GM21447 (cell line): Measurements from ENCODE around the gene MACROD1.

Experiments
- ATAC-seq: cut with Tn5 transposase; IDR thresholded peaks from one replicate; pipeline ENCODE4 v1.9.1; 2021; ENCODE audit not compliant: unreplicated experiment

MACROD1 gene

DNA sequence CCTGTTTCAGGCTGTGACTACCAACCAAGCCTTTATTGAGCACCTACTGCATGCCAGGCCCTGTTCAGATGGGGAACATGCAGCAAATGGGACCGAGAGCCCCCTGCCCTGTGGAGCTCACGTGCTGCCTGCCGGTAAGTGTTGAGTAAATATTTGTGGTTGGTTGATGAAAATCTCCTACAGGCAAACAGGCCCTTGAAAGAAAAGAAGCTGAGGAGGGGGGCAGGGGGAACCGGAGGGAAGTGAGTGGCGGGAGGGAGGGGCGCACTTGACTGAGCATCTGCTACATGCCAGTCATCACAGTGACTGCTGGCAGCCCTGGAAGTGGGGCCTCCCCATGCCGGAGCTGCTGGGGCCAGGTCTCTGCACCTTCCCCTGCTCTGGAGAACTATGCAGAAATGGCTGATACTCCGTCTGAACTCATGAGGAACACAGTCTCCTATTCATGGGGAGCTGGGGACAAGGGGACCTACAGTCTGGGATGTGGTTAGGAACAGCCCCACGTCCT, 34.2 kb downstream of the MACROD1 start:
- ATAC-seq = no peak

DNA sequence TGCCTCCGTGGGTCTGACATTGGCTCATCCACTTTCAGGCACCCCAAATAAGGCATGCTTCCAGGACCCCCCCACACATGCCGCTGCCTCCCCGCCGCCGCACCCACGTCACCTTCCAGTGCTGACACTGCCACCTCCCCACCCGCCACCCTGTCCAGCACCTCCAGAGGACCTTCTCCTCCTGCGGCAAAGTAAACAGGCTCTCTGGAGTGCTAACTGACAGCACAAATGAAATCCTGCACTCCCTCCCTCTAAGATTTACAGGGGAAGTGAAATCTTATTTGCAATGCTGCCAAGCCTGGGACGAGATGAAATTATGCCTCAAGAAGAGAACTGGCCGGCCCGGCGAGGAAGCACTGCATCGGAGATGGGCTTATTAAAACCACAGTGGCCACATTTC, 35.3 kb downstream of the MACROD1 start:
- ATAC-seq = no peak

DNA sequence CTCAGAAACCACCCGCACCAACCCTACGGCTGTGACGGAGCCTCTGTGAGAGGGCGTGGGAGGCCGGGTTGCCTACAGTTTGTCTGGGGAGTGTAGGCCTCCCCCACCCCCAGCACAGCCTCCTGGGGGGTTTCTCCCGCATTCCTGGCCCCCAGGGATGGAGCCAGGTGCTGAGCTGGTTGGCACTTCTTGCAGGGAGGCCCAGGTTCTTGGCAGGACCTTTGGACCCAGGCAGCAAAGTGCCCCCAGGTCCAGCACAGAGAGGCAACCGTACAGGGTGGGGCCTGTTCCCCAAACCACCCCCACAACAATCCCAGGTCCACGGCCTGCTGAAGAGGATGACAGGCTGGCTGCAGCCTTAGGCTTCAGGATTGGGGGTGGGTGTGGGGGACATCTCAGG, 36.5 kb downstream of the MACROD1 start:
- no peak for ATAC-seq

DNA sequence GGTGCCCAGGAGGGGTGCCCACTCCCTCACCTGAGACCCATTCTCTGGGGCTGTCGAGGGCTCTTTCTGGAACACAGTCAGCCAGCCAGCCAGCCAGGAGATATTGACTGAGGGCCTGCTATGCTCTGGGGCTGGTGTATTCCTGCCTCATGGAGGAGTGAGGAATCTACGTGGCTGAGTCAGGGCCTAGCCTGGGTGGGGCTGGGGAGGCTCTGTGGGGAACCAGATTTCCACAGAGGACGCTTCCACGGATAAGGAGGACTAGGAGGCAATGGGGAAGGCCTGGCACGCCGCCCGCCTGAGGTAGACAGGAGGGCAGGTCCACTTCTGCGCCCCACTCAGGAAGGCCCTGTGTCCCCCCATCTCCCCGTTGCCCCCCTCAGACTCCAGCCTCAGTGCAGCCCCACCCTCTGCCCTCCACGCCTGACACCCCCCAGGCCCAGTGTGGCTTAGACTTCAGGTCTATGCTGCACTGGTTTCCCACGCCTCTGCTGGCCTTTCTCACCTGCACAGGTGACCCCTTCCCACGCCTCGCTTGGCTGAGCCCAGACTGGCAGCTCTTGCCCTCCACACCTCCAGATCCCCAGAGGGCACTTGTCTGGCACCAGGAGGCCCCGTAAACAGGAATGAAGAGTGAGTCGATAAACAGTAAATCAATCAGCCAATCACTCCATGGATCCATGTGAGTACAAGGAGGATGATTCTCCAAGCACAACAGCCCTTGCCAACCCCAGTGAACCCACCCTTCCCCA, 37.5 kb downstream of the MACROD1 start:
- ATAC-seq = no peak

DNA sequence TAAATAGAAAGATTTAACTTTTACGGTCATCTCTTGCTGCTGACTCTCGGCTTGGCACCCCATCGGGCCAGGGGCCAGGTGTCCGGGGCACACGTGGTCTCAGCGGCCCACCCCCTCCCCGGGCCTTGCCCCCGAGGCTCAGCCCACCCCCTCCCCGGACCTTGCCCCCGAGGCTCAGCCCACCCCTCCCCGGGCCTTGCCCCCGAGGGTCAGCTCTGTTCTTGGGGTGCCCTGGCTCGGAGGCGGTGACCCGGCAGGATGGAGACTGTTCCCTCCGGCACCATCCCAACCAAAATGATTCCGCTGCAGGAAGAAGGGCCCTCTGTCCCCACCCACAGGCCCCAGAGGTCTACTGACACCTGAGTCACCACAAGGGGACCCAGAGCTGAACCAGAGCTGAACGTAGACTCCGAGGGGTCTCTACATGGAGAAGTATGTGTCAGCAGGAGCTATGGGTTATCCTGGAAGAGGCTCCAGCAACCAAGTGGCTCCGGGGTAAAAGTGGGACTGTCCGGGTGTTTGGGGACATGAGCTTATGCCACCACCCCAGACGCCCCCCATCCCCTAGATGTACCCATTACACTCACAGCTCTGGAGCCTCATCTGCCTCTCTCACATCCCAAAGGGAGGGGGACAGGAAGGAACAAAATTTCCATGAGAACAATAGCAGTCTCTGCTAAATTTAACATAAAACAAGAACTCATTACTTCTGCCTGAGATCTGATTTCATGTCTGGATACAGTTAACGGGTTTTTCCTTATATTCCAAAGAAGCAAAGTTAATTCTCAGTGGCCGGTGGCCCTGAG, 38.4 kb downstream of the MACROD1 start:
- ATAC-seq = no peak

DNA sequence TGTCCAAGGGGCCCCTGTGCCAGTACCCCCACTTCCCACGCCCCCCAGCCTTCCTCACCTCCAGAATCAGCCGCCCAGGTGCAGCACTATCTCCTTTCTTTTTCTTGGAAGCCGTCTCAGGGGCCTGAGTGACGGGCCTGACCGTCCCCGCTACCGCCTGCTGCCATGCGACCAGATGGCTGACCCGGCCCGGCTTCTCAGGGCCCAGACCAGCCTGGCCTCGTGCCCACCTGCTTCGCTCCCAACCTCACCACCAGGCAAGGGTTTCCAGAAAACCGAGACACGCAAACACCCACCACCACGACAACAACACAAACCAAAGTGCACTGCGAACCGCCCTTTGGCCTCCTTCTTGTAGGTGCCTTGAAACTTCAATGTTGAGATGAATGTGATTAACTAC, 39.1 kb downstream of the MACROD1 start:
- no peak for ATAC-seq

DNA sequence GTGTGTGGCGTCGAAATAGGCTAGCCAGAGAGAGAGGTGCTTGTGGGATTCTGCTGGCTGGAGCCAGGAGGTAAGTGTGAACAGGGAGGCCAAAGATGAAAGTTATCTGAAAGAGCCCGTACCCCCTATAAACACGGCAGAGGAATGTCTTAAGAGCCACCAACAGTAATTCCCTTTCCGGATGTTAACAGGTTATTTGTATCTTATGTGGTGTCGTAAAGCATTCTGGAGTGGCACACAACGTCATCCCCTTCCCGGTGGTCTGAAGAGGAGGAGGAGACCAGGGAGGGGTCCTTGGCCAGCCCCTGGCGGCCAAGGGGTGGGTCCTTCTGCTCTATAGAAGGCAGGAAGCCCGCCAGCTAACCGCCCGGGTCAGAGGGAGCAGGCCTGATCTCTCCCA, 39.5 kb downstream of the MACROD1 start:
- no peak for ATAC-seq

DNA sequence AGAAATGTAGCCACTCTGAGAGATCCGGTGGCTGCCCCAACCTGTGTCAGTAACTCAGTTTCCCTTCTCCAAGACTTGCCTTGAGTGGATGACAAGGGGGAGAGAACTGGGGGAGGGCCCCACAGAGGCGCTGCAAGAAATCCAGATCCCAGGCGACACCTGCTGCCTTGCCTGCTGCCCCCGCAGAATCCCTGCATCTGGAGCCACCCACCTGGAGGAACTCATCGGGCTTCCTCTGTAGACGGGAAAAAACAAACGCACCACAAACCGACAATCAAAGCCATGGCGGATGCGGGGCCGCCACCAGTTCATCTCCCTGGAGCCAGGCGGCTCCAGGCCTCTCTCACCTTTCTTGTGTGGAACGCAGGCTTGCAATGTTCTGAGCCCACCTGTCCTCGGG, 40.2 kb downstream of the MACROD1 start:
- no peak for ATAC-seq

DNA sequence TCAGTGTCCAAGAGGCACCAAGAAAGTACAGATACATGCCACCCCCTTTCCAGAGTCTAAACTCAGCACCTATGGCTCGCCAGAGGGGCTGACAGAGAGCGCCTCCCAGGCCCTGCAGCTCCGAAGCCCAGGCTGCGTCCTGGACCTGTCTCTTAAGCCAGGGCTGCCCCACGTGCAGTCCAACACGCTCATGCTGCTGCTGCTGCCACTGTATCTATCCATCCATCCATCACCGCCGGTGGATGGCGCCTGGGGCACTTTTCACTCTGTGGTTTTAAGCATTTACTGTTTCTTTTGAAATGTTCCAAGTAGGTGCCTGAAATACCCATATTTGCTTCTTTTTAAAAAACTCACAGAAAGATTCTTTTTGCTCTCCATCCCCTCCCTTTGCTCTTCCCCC, 41.8 kb downstream of the MACROD1 start:
- no peak for ATAC-seq

DNA sequence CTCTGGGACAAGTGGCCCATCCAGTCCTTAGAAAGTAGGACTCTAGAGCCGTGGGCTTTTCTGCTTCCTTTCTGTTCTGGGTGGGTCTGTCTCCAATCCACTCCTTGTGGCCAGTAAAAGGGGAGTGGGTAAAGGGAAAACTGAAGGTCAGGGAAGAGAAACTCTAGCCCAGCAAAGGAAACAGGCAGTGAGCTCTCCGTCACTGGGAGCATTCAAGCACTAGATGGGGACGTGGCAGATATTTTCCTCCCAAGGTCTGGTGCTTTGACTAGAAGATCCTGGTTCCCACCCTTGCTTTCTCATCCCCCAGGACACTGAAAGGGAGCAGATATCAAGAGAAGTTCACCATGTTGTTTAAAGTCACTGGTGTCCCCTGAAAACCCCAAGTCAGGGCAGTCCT, 42.2 kb downstream of the MACROD1 start:
- no peak for ATAC-seq

DNA sequence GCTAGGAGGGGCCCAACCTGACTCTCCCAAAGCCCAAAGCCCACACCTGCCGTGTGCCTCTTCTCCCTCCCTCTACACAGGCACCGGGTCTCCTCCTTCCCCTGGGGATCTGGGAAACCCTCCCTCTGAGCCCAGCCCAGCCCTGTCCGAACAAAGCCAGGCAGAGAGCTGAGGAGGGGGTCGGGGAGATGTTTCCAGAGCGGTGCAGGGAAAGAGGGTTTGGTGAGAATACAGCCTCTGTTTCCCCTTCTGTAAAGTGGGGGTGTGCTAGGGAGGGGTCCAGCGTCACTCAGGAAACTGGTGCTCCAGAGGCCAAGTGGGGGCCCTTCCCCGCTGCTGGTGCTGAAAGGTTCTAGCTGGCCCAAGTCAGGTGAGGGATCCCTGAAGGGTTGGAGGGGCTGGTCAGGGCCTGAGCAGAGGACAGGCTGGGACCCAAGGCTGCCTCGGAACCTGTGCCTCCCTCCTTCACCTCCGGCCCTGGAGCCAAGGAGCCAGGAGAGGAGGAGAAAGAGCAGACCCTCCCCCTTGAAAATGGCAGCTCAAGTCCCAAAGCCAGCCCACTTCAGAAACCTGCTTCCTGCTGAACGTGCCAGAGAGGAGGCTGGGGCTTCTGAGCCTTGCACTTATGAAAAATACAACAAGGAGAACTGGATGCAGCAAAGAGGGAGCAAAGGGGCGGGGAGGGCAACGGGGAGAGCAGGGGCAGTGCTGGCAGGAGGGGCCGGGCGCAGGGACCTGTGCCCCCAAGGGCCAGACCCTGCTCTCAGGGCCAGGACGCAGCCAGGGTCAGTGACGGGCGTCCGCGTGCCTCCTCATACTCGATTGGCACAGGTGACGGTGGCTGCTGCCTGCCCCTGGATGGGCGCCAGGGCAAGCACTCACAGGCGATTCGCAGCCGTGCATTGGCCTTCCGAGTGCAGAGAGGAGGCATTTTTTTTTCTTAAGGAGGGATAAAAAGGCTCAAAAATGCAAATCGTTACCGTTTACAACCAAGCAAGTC, 43.2 kb downstream of the MACROD1 start:
- ATAC-seq = no peak

DNA sequence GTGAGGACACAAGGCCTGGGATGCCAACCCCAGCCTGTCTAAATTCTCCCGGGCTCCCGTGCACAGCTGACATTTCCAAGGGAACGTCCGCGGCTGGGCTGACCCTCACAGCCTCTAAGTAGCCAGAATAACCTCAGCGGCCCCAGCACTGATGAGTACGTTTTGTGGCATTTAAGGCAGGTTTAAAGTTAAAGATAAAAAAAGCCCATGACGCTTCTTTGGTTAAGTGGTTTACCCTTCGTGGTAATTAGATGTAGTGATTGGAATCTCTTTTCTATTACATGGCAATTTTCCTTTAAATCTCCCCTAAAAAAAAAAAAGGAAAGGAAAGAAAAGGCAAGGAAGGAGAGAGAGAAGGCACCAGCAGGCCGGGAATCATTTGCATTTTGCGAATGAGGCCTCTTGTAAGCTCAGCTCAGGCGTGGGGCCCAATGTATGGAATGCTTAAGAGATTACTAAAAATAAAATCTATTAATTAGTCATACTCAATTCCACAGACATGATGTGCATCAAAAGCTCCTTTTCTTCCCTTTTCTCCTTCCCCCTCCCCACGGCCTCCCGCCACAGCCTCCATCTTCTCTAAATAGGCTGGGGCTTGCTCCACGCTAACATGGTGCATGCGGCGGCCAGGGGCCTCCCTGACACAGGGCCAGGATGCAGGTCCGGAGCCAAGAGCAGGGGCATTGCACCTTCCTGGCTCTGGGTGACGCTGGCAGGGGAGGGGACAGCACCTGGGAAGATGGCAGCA, 44.1 kb downstream of the MACROD1 start:
- ATAC-seq = no peak

DNA sequence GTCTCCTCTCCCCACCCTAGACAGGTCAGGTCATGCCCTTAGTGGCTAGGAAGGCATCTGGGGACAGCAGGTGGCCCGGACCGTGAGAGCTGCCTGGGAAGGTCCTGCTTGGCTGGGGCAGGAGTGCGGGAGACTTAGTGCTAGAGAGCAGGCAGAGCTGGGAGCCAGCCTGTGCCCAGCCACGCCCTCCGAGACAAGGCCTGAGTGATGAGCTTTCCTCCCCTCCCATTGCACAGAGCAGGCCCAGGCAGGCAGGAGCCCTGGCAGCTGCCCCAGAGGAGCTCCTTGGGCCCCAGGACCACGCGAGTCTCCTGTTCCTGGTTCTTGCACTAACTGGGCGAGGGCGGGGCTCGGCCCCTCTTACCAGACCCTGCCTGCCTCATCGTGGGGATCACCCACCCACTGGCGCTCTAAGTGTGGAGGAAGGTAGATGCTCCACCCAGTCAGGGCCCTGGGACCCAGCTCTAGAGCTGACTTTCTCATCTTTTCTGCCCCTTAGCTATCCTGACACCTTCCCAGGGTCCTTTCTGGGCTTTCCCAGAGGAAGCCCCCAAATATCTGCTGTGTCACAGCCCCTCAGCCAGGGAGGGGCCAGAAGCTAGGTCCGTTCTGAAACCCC, 44.9 kb downstream of the MACROD1 start:
- no peak for ATAC-seq

DNA sequence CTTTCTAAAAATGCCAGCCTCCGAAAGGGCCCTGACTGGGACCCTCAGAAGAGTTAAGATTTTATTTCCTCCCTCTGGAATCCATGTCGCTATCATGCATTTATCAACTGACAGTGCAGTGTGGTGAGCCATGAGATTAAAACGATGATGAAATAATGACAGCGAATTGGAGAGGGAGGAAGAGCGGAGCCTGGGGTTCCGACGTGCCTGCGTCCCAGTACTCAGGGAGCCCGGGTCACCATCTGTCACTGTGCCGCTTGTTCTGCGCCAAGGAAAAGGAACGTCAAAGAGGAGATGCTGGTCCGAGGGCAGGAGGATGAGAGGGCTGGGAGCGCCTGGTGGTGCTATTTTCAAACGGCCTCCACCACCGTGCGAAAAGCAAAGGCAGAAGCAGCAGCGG, 46.2 kb downstream of the MACROD1 start:
- ATAC-seq = no peak

DNA sequence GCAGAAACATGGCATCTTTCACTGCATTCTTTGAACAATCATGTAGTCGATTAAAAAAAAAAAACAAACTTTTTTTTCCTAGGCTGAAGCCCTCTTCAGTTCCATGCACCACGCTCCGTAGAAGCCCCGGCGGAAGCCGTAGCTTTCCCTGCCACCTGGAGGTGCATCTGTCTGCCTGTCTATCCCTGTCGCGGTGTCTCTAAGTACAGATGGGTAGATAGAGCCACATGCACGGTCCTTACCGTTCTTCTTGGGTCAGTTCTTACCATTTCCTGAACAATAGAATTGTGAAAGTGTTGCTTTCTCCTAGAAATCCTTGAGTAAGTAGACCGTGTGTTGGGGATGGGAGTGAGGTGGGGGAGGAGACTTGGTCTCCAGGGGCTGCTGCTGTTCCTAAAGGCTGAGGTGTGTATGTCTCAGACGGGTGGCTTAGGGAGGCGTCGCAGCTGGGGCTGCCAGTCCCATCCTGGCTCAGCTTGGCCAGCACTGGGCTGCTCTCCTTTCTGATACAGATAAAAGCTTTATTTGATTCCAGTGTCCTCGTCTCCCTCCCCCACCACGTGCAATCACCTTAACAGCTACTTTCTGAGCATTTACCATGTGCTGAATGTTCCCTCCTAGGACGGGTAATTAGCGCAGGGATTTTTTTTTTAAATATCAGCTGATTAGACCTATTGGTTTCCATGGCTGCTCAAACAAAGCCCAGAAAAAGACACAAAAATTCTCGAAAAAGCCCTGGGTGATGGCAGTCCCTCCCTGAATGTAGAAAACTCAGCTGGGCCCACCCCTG, 46.8 kb downstream of the MACROD1 start:
- ATAC-seq = no peak

DNA sequence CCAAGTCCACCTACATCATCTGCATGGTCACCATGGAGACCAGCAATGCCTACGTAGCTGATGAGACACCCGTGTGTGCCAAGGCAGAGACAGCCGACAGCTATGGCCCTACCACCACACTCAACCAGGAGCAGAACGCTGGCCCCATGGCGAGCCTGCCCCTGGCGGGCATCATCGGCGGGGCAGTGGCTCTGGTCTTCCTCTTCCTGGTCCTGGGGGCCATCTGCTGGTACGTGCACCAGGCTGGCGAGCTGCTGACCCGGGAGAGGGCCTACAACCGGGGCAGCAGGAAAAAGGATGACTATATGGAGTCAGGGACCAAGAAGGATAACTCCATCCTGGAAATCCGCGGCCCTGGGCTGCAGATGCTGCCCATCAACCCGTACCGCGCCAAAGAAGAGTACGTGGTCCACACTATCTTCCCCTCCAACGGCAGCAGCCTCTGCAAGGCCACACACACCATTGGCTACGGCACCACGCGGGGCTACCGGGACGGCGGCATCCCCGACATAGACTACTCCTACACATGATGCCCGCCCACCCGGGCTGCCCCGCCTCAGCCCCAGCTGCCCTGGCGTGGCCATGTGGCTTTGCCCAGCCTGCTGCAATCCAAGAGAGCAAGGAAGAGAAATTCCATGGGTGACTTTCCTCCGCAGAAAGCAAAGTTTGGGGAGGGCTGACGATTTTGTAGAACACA, 48.0 kb downstream of the MACROD1 start:
- no peak for ATAC-seq

DNA sequence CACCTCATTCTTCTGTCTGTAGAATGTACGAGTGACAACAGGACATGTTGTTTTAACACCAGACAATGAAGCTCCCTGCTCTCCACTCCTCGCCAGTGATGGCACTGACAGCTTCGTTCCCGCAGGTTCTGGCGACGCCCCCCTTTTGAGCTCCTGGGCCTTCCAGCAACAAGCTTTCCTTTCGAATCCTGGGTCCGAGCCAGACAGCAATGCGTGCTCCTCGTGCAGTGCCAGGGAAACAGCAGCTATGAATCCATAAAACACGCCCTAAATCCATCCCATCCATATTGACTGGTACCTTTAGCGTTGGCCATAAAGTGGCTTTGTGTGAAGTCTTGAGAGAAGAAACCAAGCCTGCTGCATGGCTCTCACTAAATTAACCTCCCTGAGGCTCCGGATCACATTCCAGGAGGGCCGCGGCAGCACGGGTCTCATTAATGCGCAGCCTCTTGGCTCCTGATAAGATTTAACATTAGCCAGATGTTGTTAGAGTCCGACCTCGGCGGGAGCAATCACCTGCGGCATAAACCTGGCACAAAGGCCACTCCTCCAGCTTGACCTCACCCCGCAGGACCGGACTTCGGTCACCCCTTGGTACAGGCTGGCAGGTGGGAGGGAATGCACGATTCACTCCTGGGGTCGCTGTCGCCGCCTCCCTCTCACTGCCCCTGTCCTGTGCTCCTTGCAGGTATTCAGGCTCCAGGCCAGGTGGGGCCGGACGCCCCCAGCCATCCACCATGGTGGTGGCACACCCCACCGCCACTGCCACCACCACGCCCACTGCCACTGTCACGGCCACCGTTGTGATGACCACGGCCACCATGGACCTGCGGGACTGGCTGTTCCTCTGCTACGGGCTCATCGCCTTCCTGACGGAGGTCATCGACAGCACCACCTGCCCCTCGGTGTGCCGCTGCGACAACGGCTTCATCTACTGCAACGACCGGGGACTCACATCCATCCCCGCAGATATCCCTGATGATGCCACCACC, 50.1 kb downstream of the MACROD1 start:
- ATAC-seq = no peak
